HCT116 (cell line): Measurements from ENCODE around the gene STK32B. TPM values are rescaled to one million over a fixed set of nuclear protein-coding genes. Genes with fewer than 3 reads are reported as not detected.
A peak's percentile ranks its signal among the peaks of the same experiment; 100 is the strongest.

Source experiments
- ATAC-seq: fragments of 200-7000 bp; cut with Tn5 transposase; 2 replicates; pipeline ENCODE4 v1.9.1; 2020; ENCODE audit warnings: mild to moderate bottlenecking, moderate library complexity
- BruUV-seq: library from RNA; stranded (reverse); fragments of 400-500 nt; replicated peaks from 2 replicates; lab custom pipeline; 2021; lab: Mats Ljungman, UMichigan
- CTCF ChIA-PET: fragments of 300-600 bp; sonication (Branson Sonifier 250); formaldehyde crosslinking; loops from one replicate; lab custom pipeline; 2021; ENCODE audit warnings: antibody characterized with exemption; lab: Charles Lee
- POLR2A ChIA-PET: fragments of 300-600, 350-600 bp; sonication (Branson Sonifier 250); formaldehyde crosslinking; loops from one replicate; lab custom pipeline; 2021; ENCODE audit warnings: antibody characterized with exemption; lab: Charles Lee
- RAD21 ChIA-PET, 2 experiments: fragments of 300-600 bp; sonication (Branson Sonifier 250); formaldehyde crosslinking; loops; one replicate each; lab custom pipeline; 2023; ENCODE audit warnings: low total read pairs in 2 of 2; ENCODE audit not compliant: uncharacterized antibody in 2 of 2, unreplicated experiment in 2 of 2, low non-redundant PET in 1 of 2; lab: Charles Lee
- DNase-seq: peaks from one replicate; pipeline ENCODE4 v3.0.0-alpha.2; 2010; ENCODE audit warnings: low read depth, low spot score
- H2AFZ ChIP-seq: fragments of 200-600 bp; shearing (Covaris generic), sonication (generic); 2 replicates; pipeline ENCODE4 v1.6.1; 2017; ENCODE audit warnings: low read depth, mixed run types, mixed read lengths, antibody characterized with exemption, low read length; ENCODE audit not compliant: poor library complexity, severe bottlenecking
- H3K27ac ChIP-seq: 2 replicates; pipeline ENCODE4 v1.5.1; 2012; ENCODE audit warnings: low read depth, low read length
- H3K27me3 ChIP-seq: fragments of 200-600 bp; sonication (generic); 2 replicates; pipeline ENCODE4 v1.6.1; 2016; ENCODE audit warnings: mixed run types, low read length, mixed read lengths; ENCODE audit not compliant: insufficient read depth
- H3K36me3 ChIP-seq, 2 experiments: fragments of 200-500 bp in 1 of 2; fragments of 200-600 bp in 1 of 2; sonication (Bioruptor generic) in 1 of 2; sonication (generic) in 1 of 2; 2 replicates each; pipeline versions ENCODE4 v1.5.1 to v1.6.1; 2014 to 2016; ENCODE audit warnings: low read length in 2 of 2, inconsistent platforms in 1 of 2, mixed read lengths in 1 of 2, mixed run types in 1 of 2; ENCODE audit not compliant: insufficient read depth in 2 of 2, control insufficient read depth in 1 of 2
- H3K4me1 ChIP-seq, 2 experiments: fragments of 200-600 bp in 1 of 2; sonication (generic) in 1 of 2; 2 replicates each; pipeline versions ENCODE4 v1.5.1 to v1.6.1; 2012 to 2017; ENCODE audit warnings: low read length in 2 of 2, inconsistent platforms in 1 of 2, mild to moderate bottlenecking in 1 of 2, mixed read lengths in 1 of 2, mixed run types in 1 of 2, moderate library complexity in 1 of 2; ENCODE audit not compliant: insufficient read depth in 2 of 2, control insufficient read depth in 1 of 2
- H3K4me2 ChIP-seq: fragments of 200-600 bp; sonication (generic); 2 replicates; pipeline ENCODE4 v1.6.1; 2017; ENCODE audit warnings: mixed run types, low read length, mixed read lengths
- H3K4me3 ChIP-seq, 2 experiments: fragments of 200-600 bp in 1 of 2; sonication (generic) in 1 of 2; replicated peaks in 1 of 2; 2 replicates each; pipeline ENCODE4 v1.5.1; 2011 to 2016; ENCODE audit warnings: low read length in 2 of 2, control low read depth in 1 of 2, low read depth in 1 of 2, mild to moderate bottlenecking in 1 of 2, mixed read lengths in 1 of 2, mixed run types in 1 of 2
- H3K79me2 ChIP-seq: fragments of 200-600 bp; sonication (generic); 2 replicates; pipeline ENCODE4 v1.6.1; 2017; ENCODE audit warnings: mild to moderate bottlenecking, mixed run types, low read length, moderate library complexity, mixed read lengths; ENCODE audit not compliant: insufficient read depth
- H3K9ac ChIP-seq: fragments of 200-600 bp; sonication (generic); 2 replicates; pipeline ENCODE4 v1.6.1; 2016; ENCODE audit warnings: low read length, mixed read lengths
- H3K9me2 ChIP-seq: fragments of 200-600 bp; sonication (generic), shearing (Covaris generic); 2 replicates; pipeline ENCODE4 v1.6.1; 2017; ENCODE audit warnings: mixed run types, mild to moderate bottlenecking, moderate library complexity; ENCODE audit not compliant: insufficient read depth
- H3K9me3 ChIP-seq, 2 experiments: fragments of 200-500 bp in 1 of 2; fragments of 200-600 bp in 1 of 2; sonication (Bioruptor generic) in 1 of 2; sonication (generic) in 1 of 2; 2 replicates each; pipeline ENCODE4 v1.6.1; 2014 to 2017; ENCODE audit warnings: low read length in 2 of 2, mixed read lengths in 2 of 2, inconsistent platforms in 1 of 2, low read depth in 1 of 2, mild to moderate bottlenecking in 1 of 2, mixed run types in 1 of 2, moderate library complexity in 1 of 2; ENCODE audit not compliant: control insufficient read depth in 1 of 2, insufficient read depth in 1 of 2
- H4K20me1 ChIP-seq: fragments of 200-600 bp; sonication (generic), shearing (Covaris generic); 2 replicates; pipeline ENCODE4 v1.6.1; 2017; ENCODE audit warnings: mixed run types, mild to moderate bottlenecking, moderate library complexity; ENCODE audit not compliant: insufficient read depth
- ATF3 ChIP-seq: IDR thresholded peaks from 2 replicates; pipeline ENCODE4 v1.6.1; 2012
- CTCF ChIP-seq, 3 experiments: fragments of 200-600 bp in 1 of 3; sonication (generic) in 1 of 3; IDR thresholded peaks in 2 of 3; conservative IDR thresholded peaks in 1 of 3; 2 replicates each; pipeline ENCODE4 v1.5.1; 2012 to 2017; ENCODE audit warnings: low read depth in 2 of 3, low read length in 2 of 3, antibody characterized with exemption in 1 of 3, borderline replicate concordance in 1 of 3, control low read depth in 1 of 3, mild to moderate bottlenecking in 1 of 3, mixed read lengths in 1 of 3, mixed run types in 1 of 3, moderate library complexity in 1 of 3; ENCODE audit not compliant: insufficient read depth in 1 of 3
- FOSL1 ChIP-seq: IDR thresholded peaks from 2 replicates; pipeline ENCODE4 v1.6.1; 2012; ENCODE audit warnings: low read depth
- JUND ChIP-seq: IDR thresholded peaks from 2 replicates; pipeline ENCODE4 v1.6.1; 2012
- MAX ChIP-seq: IDR thresholded peaks from 2 replicates; pipeline ENCODE4 v1.6.1; 2012
- POLR2A ChIP-seq: IDR thresholded peaks from 2 replicates; pipeline ENCODE4 v1.7.0; 2011; ENCODE audit warnings: borderline replicate concordance; ENCODE audit not compliant: insufficient read depth, insufficient read length; ENCODE audit errors: extremely low read depth
- POLR2AphosphoS5 ChIP-seq: IDR thresholded peaks from 2 replicates; pipeline ENCODE4 v1.6.1; 2011; ENCODE audit warnings: mild to moderate bottlenecking, low read depth, low read length, moderate library complexity
- SIN3A ChIP-seq: IDR thresholded peaks from 2 replicates; pipeline ENCODE4 v1.6.1; 2012; ENCODE audit warnings: low read depth
- SP1 ChIP-seq: IDR thresholded peaks from 2 replicates; pipeline ENCODE4 v1.6.1; 2012; ENCODE audit warnings: low read depth
- YY1 ChIP-seq: IDR thresholded peaks from 2 replicates; pipeline ENCODE4 v1.6.1; 2011; ENCODE audit warnings: low read length, low read depth, moderate library complexity, mild to moderate bottlenecking; ENCODE audit not compliant: insufficient replicate concordance; ENCODE audit errors: extremely low read depth
- ZFX ChIP-seq: fragments of 450-650 bp; IDR thresholded peaks from 2 replicates; pipeline ENCODE4 v1.6.1; 2017
- intact Hi-C: fragments of 100-400 bp; cut with micrococcal nuclease; formaldehyde crosslinking; loops from 2 replicates; pipeline ENCODE4 v1.10.0; 2022
- total RNA-seq: library from RNA; stranded (reverse); gene quantifications from one replicate; pipeline ENCODE4 v1.2.1, GENCODE V29; 2021; ENCODE audit not compliant: unreplicated experiment

STK32B gene
- total RNA-seq, 1 experiment from 2014 or later, result not detected

GRCh38 chr4:5365071-5366008 is 314.1 kb downstream of the STK32B start:
- Histone ChIP-seq H4K20me1 (no peaks in the 10 kb centered on the region), H3K36me3 (no peaks in the 10 kb centered on the region), H3K4me3 (no peak overlapping the region), H3K27me3 (no peaks in the 10 kb centered on the region), H3K9ac (no peak overlapping the region), H3K9me3 (no peaks in the 10 kb centered on the region), H3K79me2 (no peaks in the 10 kb centered on the region), H3K27ac (no peak overlapping the region), H2AFZ (no peak overlapping the region), H3K4me2 (peak overlapping the region; percentile 51), H3K4me1 (peaks cover 0 to 25% of the 10 kb centered on the region in 2 experiments; a peak in 2 of 4 replicates), H3K9me2 (no peaks in the 10 kb centered on the region)
- ChIA-PET POLR2A (no interaction called here), CTCF (no interaction called here), RAD21 (no interaction called here)
- peak; percentile 39 for DNase-seq
- no peak for TF ChIP-seq ATF3
- TF ChIP-seq JUND, result peak; percentile 34; the same call in 1 of the 2 replicates
- peak; percentile 25; the same call in 1 of the 2 replicates for TF ChIP-seq MAX
- TF ChIP-seq FOSL1, result 0 out of 2 replicates have a peak, but pooled peaks have one; percentile 19
- TF ChIP-seq SIN3A, result peak; percentile 37; the same call in 1 of the 2 replicates
- TF ChIP-seq SP1, result 0 out of 2 replicates have a peak, but pooled peaks have one; percentile 12
- TF ChIP-seq POLR2AphosphoS5, result no peak
- no TSS peak for BruUV-seq
- ATAC-seq, result peak; percentile 82
- intact Hi-C loops, result no loop called here

- TF ChIP-seq ZFX (no peak), YY1 (no peak), ATF3 (no peak), CTCF (IDR thresholded peaks at IDR 0.05 in 2 of 3, conservative IDR thresholded peaks at IDR 0.05 in 1 of 3; ENCODE audit: borderline replicate concordance in 1 of 3, insufficient read depth in 1 of 3, low read depth in 2 of 3, low read length in 2 of 3) (no peak), POLR2A (no peak)
- ATAC-seq (peak; percentile 37; the same call in 1 of the 2 replicates), DNase-seq (no peak)
- no peaks in the 10 kb centered on the region for H3K79me2 ChIP-seq
- peak overlapping the region; percentile 51 for H3K4me2 ChIP-seq
- no peaks in the 10 kb centered on the region for H3K9me3 ChIP-seq
- intact Hi-C loops, result no loop called here
- H3K9ac ChIP-seq, result no peak overlapping the region
- H3K9me2 ChIP-seq, result no peaks in the 10 kb centered on the region
- CTCF ChIA-PET, result no interaction called here
- H2AFZ ChIP-seq, result no peak overlapping the region
- H3K4me3 ChIP-seq, result no peak overlapping the region
- BruUV-seq, result no TSS peak
- no peaks in the 10 kb centered on the region for H3K27me3 ChIP-seq
- peaks cover 0 to 27% of the 10 kb centered on the region in 2 experiments; a peak in 2 of 4 replicates for H3K4me1 ChIP-seq
- RAD21 ChIA-PET, result no interaction called here
- H4K20me1 ChIP-seq, result no peaks in the 10 kb centered on the region
- H3K27ac ChIP-seq, result no peak overlapping the region
- no peaks in the 10 kb centered on the region for H3K36me3 ChIP-seq
- POLR2A ChIA-PET, result no interaction called here
These were observed 314.7 kb downstream of the STK32B start for GRCh38 chr4:5366009-5366386.
